Activated CD4-positive, alpha-beta T cell treated with anti-CD3 and anti-CD28 coated beads, Interleukin-10, Interleukin-2, amounts not matched to agents 100 ng/mL and 50 ng/mL, durations not matched to agents 16 hours and 8 hours (primary cell): Measurements from ENCODE around the gene LY6G6F.
A peak's percentile ranks its signal among the peaks of the same experiment; 100 is the strongest.

Experiments
- DNase-seq: peaks from one replicate; pipeline ENCODE4 v3.0.0-alpha.2; 2020

Gene LY6G6F

DNA sequence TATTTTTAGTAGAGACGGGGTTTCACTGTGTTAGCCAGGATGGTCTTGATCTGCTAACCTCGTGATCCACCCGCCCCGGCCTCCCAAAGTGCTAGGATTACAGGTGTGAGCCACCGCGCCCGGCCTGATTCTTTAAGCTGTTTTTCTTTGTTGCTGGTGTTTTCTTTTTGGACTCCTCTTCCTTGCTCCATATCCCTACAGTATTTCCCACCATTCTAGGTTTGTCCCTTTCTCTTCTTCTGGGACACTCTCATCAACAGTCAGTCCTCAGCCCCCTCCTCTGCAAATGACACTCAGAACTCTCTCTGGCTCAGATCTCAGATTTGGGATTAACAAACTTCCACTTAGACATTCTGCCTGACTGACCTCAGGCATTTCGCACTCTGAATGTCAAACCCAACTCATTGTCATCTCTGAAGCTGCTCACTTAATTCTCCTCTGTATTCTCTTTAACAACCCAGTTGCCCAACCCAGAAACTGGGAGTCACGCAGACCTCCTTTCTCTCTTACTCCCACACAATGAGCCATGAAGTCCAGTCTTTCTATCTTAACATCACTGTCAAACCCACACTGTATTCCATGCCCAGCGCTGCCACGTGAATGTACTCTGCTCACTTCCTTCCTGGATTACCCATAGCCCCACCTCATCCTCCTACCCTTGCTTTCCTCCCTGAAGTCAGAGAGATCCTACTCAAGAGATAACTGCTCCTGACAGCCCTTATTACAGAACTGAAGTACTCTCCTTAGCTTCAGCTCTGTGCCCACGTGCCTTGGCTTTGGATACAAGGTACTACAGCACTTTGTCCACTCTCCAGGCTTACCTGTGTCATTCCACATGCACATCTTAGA is 19.1 kb downstream of the LY6G6F start:
- peak; percentile 27 for DNase-seq

DNA sequence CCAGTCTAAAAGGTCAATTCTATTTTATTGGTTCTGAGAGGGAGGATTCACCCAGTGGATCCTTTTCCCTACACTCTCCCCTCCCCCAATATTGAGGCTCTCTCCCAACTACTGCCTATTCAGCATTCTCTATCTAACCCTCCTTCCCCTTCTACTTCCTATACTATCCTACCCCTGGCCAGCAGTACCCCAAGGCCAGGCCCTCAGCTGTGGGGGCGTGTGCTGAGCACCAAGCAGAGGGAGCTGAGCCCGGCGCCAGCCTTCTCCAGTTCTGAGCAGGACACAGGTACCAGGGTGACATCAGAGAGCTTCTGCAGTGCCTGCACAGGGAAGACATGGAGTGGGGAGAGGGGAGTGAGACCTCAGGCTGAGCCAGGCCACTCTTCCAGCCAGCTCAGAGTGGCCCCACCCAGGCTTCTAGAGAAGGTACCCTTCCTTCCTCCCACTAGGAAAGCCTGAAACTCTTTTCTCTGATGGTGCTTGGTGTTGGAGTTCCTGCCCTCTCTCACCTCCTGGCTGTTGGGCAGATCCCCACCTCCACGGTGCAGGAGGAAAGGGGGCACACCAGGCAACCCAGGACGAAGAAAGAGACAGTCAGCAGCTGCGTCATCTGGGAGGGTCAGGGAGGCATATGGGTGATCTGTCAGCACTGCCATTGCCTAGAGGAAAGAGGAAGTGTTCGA is 20.5 kb downstream of the LY6G6F start:
- DNase-seq, result peak; percentile 43

GRCh38 chr6:31727717-31728671 is 21.3 kb downstream of the LY6G6F start:
- no peak for DNase-seq

- DNase-seq, result peak; percentile 82
Observed at GRCh38 chr6:31728767-31729514, 22.3 kb downstream of the LY6G6F start, which contains the start of gene DDAH2. Gene DDAH2 (minus strand): TSS chr6:31729299. CDS start chr6:31729161, 138 bp downstream.

DNA sequence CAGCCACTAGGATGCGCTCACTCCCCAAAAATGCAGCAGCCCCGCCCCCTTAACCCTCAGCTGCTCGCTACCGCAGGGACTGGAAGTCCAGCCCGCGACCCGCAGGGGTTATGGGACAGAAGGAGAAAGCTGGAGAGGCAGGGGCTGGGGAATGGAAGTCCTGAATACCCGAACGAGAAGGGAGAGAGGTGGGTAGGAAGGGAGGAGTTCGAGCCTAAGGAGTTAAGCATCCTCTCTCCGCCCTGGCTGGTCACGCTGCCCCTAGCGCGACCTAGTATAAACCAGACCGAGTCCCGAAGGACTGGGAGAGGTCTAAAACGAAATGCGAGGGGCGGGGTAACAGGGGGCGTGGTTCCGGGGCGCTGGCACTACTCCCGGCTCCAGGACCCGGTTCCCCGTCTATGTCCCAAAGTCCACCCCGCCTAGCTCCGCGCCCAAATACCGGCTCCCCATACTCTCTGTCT is 22.9 kb downstream of the LY6G6F start:
- peak; percentile 77 for DNase-seq

DNA sequence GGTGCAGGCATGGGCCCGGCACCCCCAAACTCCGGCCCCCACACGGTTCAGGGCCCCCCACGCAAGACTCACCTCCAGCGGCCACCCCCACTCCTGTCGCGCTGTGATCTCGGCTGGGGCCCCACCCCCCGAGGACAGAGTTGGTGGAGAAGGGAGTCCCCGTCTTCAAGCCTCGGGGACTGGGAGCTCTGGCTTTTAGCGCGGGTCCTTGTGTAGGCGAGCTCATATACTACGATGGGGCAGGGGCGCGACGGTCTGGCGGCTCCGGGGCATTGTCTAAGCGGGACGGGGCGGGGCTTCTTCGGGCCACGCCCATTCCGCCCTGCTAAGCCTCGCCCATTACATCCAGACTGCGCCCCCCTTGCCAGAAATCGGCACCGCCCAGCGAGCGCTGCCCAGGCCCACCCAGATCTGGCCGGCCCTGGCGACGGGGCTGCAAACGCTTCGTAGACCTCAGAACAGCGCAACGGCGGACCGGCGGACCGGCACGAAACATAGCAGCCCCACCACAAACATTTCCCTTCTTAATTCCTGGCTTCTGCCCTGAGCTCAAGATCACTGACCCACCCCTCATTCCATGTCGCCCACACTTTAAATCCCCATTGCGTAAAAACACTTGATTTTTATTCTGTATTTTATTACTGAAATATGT is 23.4 kb downstream of the LY6G6F start:
- DNase-seq, result peak; percentile 73

- no peak for DNase-seq
Observed at GRCh38 chr6:31730631-31731086, 24.0 kb downstream of the LY6G6F start.

DNA sequence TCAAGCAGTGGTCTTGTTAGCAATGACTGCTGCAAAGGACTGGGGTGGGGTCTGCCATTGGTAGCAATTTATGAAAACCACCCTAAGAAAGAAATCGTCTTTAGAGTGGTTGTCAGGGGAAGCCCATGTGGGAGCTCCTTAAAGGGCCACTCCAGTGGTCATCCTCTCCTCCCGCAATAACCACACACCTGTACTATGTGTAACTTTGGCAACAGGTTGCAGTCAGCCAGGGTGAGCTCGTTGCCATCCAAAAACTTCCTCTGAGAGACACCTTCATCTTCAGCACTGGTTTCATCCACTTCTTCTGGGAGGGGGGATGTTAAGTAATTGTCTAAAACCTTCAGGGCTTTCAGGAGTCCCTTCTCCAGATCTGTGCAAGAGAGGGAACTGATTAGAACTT is 25.4 kb downstream of the LY6G6F start:
- DNase-seq, result no peak

- DNase-seq, result no peak
Observed at GRCh38 chr6:31733734-31734133, 27.1 kb downstream of the LY6G6F start.

DNA sequence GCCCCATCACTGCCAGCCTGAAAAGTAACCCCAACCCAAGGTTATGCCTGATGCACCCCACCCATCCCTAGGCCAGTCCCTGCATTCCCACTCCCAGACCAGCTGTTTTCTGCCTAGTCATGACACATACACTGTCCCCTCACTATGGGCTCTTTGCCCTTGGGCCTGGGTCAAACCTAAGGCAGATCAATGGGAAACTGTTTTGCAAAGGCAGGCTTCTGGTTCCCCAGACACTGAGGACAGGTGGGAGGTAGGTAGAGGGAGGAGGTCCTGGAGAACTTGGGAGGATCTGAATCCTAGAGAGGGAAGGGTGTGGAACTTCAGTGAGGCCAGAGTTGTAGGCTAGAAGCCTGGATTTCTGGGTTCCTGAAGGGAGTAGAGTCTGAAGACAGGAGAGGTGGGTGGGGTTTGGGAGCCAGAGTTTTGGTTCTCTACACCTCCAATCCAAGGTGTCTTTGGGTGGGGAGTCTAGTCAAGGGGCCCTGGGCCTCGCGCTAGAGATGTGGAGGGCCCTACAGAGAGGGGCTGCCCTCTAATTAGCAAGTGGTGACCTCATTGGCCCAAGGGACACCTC is 27.7 kb downstream of the LY6G6F start:
- DNase-seq, result no peak

- DNase-seq, result peak; percentile 86
Observed at GRCh38 chr6:31734821-31735406, 28.2 kb downstream of the LY6G6F start.

- peak; percentile 91 for DNase-seq
Observed at GRCh38 chr6:31736021-31736767, 29.5 kb downstream of the LY6G6F start, which contains the start of gene CLIC1. Gene CLIC1 (minus strand): TSS chr6:31736530. CDS start chr6:31736300, 230 bp downstream.

DNA sequence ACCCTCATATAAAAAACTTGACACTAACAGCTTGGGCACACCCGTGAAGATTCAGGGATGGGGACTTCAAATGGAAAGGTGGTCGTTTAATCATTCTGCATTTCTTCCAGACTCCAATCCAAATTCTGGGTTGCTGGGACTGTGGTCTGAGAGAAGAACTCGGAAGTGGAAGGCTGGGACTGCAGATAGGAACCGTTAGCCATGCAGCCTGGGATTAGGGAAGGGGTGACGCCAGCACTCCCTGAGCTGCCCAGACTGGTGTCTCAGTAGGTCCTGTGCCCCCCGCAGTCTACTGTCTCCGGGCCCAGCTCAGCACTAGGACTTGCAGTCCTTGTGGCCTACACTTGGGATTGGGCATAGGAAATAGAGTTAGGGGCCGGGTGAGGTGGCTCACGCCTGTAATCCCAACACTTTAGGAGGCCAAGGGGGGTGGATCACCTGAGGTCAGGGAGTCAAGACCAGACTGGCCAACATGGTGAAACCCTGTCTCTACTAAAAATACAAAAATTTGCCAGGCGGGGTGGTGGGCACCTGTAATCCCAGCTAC is 30.2 kb downstream of the LY6G6F start:
- no peak for DNase-seq

DNA sequence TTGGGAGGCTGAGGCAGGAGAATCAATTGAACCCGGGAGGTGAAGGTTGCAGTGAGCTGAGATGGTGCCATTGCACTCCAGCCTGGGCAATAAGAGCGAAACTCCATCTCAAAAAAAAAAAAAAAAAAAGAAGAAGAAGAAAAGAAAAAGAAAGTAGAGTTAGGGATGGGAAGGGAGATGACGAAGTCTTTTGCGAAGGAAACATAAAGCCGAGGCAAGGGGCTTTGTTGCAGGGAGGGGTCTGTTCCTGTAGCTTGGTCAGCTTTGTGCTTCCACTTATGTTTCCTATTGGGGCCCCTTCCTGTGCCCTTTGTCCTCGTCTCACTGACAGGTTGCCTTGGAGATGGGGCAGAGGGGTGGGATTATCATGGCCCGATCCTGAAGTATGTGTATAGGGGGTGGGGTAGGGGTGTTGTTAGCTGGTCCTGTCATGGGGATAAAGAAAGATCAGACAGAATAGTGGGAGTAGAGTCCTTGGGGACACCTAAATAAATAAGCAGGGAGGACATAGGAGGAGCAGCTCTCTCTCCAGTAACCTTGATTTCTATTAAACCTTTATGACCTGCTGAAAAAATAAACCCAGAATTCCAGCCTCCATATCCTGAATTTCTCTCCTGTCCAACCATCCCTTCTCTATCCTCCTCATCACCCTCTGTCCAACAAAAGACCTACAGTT is 30.8 kb downstream of the LY6G6F start:
- DNase-seq, result peak; percentile 46

GRCh38 chr6:31737991-31738979 is 31.6 kb downstream of the LY6G6F start:
- peak; percentile 90 for DNase-seq

- DNase-seq, result peak; percentile 100
Observed at GRCh38 chr6:31739639-31740396, 33.2 kb downstream of the LY6G6F start, which contains the start of gene MSH5. Gene MSH5 (plus strand): TSS chr6:31740005. CDS start chr6:31740467, 462 bp downstream.
